GM10266 (cell line): ENCODE results near the gene EYA4.

Experiments
- DNase-seq: peaks from one replicate; pipeline ENCODE4 v3.0.0; 2012; ENCODE audit errors: extremely low spot score
- TF ChIP-seq, protein P1 (sequence below): IDR thresholded peaks from 2 replicates; pipeline ENCODE4 v1.5.1; 2012; ENCODE audit warnings: mild to moderate bottlenecking, low read depth; ENCODE audit not compliant: control insufficient read depth, insufficient read depth; ENCODE audit errors: missing control alignments

EYA4 gene, protein sequence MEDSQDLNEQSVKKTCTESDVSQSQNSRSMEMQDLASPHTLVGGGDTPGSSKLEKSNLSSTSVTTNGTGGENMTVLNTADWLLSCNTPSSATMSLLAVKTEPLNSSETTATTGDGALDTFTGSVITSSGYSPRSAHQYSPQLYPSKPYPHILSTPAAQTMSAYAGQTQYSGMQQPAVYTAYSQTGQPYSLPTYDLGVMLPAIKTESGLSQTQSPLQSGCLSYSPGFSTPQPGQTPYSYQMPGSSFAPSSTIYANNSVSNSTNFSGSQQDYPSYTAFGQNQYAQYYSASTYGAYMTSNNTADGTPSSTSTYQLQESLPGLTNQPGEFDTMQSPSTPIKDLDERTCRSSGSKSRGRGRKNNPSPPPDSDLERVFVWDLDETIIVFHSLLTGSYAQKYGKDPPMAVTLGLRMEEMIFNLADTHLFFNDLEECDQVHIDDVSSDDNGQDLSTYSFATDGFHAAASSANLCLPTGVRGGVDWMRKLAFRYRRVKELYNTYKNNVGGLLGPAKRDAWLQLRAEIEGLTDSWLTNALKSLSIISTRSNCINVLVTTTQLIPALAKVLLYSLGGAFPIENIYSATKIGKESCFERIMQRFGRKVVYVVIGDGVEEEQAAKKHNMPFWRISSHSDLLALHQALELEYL

DNA sequence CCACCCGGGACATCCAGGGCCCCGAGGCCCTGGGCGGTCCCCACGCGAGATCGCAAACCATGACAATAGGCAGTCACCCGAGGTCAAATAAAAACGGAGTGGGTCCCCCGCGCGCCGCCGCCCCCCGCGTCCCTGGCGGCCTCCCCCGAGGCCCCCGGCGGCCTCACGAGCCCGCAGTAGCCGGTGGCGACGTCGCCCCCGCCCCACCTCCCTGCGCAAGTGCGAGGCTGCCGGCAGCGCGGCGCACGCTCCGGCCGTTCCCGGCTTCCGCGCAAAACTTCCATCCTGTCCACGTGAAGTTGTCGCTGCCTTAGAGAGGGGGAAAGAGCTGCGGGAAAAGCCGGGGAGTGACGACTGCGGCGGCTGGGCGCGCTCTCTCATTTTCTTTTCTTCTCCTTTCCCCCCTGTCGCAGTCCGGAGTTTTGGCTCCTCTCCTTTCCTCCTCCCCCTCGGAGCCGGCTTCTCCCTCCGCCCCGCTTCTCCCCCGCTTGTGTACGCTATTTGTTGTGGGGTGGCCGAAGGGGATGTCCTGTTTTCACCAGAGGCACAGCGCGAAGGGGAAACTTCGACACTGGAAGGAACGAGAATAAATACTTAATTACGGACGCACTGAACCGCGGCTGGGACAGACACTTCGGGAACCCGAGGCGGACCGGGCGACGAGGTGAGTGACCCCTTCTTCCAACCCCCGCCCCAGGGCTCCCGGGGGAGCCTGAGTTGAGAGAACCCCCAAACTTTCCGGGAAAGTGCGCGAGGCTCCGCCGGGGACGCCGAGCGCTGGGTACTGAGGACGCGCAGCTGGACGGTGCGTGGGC, at the start of gene EYA4:
EYA4 (plus strand) TSS at position 272 of the 815 bp plus-strand sequence. CDS start 33,424 bp downstream, outside the sequence.
- peak; percentile 18 for DNase-seq
- TF ChIP-seq, protein P1, sequence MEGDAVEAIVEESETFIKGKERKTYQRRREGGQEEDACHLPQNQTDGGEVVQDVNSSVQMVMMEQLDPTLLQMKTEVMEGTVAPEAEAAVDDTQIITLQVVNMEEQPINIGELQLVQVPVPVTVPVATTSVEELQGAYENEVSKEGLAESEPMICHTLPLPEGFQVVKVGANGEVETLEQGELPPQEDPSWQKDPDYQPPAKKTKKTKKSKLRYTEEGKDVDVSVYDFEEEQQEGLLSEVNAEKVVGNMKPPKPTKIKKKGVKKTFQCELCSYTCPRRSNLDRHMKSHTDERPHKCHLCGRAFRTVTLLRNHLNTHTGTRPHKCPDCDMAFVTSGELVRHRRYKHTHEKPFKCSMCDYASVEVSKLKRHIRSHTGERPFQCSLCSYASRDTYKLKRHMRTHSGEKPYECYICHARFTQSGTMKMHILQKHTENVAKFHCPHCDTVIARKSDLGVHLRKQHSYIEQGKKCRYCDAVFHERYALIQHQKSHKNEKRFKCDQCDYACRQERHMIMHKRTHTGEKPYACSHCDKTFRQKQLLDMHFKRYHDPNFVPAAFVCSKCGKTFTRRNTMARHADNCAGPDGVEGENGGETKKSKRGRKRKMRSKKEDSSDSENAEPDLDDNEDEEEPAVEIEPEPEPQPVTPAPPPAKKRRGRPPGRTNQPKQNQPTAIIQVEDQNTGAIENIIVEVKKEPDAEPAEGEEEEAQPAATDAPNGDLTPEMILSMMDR: no peak

DNA sequence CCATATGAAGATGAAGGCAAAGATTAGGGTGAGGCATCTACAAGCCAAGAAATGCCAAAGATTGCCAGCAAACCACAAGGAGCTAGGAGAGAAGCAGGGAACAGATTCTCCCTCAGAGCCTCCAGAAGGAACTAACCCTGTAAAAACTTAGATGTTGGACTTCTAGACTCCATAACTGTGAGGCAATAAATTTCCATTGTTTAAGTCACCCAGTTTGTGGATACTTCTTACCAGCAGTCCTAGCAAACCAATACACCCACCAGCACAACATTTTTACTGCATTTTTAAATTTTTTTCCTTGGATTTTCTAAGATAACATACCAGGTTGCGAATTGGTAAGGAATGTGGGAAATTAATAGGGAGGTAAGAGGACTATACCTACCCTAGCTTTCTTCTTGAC, 47.8 kb upstream of the EYA4 start:
- DNase-seq: no peak
- TF ChIP-seq, protein P1: no peak

DNA sequence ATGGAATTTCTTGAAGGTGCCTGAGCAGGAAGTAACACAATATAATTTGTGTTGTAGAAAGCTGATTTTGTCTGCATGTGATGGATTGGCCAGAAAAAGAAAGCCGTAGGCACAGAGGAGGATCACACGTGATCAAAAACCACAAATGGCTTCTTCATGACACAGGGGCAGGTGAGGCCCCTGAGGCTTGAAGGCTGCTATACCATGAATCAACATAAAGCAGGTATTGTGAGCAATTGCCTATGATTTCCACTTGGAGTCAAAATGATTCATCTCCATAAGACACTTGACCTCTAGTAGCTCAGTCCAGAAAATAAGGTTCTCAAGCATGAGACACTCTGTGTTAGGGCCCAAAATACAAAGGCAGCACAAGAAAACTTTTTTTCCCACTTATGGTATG, 42.4 kb upstream of the EYA4 start:
- TF ChIP-seq, protein P1: no peak
- DNase-seq: no peak

DNA sequence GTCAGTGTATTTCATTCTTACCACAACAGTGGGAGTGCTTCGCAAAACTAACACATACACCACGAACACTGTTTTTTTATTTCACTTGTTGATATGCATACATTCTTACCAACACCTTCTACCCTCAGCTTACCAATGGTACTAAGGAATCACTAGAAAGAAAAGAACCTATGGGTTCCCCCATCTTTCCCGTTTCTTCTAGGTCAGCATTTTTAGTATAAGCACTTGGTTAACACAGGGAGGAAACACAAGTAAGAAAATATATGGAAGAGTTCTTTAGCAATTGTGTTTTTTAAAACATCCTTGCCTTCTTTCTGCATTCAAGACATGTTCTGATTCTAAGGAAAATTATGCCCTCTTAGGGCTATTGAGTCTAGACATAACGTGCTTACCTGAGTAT, 39.9 kb upstream of the EYA4 start:
- TF ChIP-seq, protein P1: no peak
- DNase-seq: no peak

DNA sequence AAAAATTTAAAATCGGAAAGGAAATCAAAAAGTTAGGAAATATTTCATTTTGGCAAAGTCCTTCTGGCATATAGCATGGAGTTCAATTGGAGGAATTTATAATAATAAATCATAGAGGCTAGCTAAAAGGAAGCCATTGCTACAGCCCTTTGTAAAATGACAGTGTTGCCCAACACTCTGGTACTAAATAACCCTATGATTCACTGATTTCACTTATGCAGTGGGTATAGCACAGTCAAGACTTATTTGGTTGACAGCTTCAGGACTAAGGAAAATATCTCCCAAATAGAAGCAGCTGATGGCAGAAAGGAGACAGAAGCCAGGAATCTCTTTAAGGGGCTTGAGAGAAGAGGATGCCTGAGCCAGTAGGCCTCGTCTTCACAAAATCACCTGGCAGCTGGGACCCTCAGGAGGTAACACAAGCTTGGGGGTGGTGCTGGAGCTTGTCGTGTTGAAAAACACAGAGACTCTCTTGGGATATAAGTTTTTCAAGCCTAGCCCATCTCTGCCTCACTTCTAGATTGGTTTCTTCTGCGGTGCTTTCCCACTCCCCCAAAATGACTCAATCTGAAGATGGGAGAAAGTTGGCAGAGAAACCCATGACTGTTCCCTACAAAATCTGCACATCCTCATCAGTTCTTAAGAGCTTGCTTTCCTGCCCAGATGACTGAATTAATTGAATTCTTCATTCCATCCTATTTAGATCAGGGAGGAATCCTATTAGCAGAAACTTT, 38.4 kb upstream of the EYA4 start:
- DNase-seq: no peak
- TF ChIP-seq, protein P1: no peak

DNA sequence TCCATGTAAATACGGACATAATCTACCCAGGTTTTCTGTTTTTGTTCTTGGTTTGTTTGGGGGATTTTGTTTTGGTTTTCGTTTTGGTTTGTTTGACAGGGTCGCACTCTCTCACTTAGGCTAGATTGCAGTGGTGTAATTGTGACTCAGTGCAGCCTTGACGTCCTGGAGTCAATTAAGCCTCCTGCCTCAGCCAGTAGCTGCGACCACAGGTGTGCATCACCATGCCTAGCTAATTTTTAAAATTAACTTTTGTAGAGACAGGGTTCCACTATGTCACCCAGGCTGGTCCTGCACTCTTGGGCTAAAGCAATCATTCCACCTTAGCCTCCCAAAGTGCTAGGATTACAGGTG, 37.8 kb upstream of the EYA4 start:
- TF ChIP-seq, protein P1: no peak
- no peak for DNase-seq
